ENCODE measurements around the gene CUTA.

GRCh38 chr6:33383427-33384185, 34.3 kb downstream of the CUTA start:
- TF ChIP-seq POLR2A (IDR thresholded peaks at IDR 0.05; ENCODE audit: low read length) (no peak), GATA1 (IDR thresholded peaks at IDR 0.05; ENCODE audit: low read depth, low read length) (no peak)

Data from erythroblast (primary cell).